Measurements from ENCODE around the gene HRK. TPM values are rescaled to one million over a fixed set of nuclear protein-coding genes. Genes with fewer than 3 reads are reported as not detected.

HRK gene
- total and polyA plus RNA-seq, 2 of the 13 experiments (the other 11 are each of a cell fraction or from before 2014, with no cell fraction given): 0.02 TPM; not detected in 1

DNA sequence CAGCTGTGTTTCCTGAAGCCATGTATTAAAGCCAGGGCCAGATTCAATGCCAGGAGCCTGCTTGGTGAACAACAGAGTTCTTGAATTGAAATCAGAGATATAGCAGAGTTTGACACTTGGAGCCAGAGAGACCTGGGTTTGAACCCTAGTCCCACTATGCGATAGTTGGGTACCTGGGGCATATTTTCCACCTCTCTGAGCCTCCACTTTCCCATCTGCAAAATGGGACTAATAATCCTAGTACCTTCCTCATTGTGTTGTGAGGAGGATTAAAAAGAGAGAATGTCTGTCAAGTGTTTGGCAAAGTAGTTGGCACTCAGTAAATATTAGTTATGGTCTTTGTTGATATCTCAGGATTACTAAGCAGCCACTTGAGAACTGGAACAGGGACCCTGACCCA, 6.0 kb upstream of the HRK start:
- no peak for TF ChIP-seq ZIK1 (CRISPR knock-in tag; IDR thresholded peaks at IDR 0.05; ENCODE audit: borderline replicate concordance, low read depth)
- peak; percentile 58 for TF ChIP-seq ZNF629 (CRISPR knock-in tag; conservative IDR thresholded peaks at IDR 0.05)
- FAIRE-seq (no peak), DNase-seq (ENCODE audit: low spot score) (no peak), ATAC-seq (no peak)
- no peak overlapping the region for H3K9ac ChIP-seq (ENCODE audit: insufficient read depth, low read depth, low read length)
- no peaks in the 10 kb centered on the region for H3K79me2 ChIP-seq (ENCODE audit: insufficient read depth, low read length)
- H3K4me2 ChIP-seq (ENCODE audit: low read depth, low read length): no peak overlapping the region
- H3K36me3 ChIP-seq (replicated peaks in 1 of 2; ENCODE audit: control insufficient read depth in 1 of 2, insufficient read depth in 2 of 2, low read length in 2 of 2): no peaks in the 10 kb centered on the region
- CTCF ChIA-PET (ENCODE audit: low intra/inter-chr PET ratio, low total read pairs): no interaction called here
- no peaks in the 10 kb centered on the region for H4K20me1 ChIP-seq (ENCODE audit: insufficient read depth, low read length)
- no peak overlapping the region for H2AFZ ChIP-seq (ENCODE audit: low read length)
- BruUV-seq (replicated peaks): no TSS peak
- intact Hi-C loops (cut with micrococcal nuclease; ENCODE audit: unreplicated experiment): no loop called here
- no peaks in the 10 kb centered on the region for H3K9me3 ChIP-seq (ENCODE audit: low read length)
- H3K27ac ChIP-seq (ENCODE audit: extremely low read length, insufficient read depth, low read length): no peak overlapping the region
- no peak overlapping the region for H3K4me3 ChIP-seq (replicated peaks in 1 of 3; ENCODE audit: insufficient read depth in 1 of 3, low read depth in 2 of 3, low read length in 3 of 3)
- 17% methylated on average over 1 of the region's 1 CpG for WGBS (ENCODE audit: low lambda C conversion rate)
- in situ Hi-C loops (cut with HindIII; ENCODE audit: extremely low pct_ligation_motif_present, low pct_unique_long_range_greater_than_20kb): no loop called here
- peaks cover 13% of the 10 kb centered on the region for H3K4me1 ChIP-seq (ENCODE audit: insufficient read depth, low read length)
- POLR2A ChIA-PET: no interaction called here
- peaks cover 4 to 37% of the 10 kb centered on the region in 2 experiments for H3K27me3 ChIP-seq (ENCODE audit: control insufficient read depth in 1 of 2, insufficient read depth in 2 of 2, low read length in 2 of 2)

DNA sequence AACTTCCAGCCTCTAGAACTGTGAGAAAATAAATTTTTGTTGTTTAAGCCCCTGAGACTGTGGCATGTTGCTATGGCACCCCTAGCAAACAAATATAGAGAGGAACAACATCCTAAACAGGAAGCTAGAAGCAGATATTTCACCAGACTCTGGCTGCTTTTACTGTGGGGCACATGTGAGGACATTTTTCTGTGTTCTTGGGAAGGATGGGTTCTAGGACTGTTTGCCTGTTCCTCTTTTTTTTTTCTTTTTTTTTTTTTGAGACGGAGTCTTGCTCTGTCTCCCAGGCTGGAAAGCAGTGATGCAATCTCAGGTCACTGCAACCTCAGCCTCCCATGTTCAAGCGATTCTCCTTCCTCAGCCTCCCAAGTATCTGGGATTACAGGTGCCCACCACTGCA, 4.2 kb upstream of the HRK start:
- Histone ChIP-seq H3K4me3 (replicated peaks in 1 of 3; ENCODE audit: insufficient read depth in 1 of 3, low read depth in 2 of 3, low read length in 3 of 3) (no peak overlapping the region), H3K79me2 (ENCODE audit: insufficient read depth, low read length) (no peaks in the 10 kb centered on the region), H3K4me1 (ENCODE audit: insufficient read depth, low read length) (peaks cover 25% of the 10 kb centered on the region), H3K27ac (ENCODE audit: extremely low read length, insufficient read depth, low read length) (no peak overlapping the region), H3K4me2 (ENCODE audit: low read depth, low read length) (no peak overlapping the region), H2AFZ (ENCODE audit: low read length) (no peak overlapping the region), H4K20me1 (ENCODE audit: insufficient read depth, low read length) (no peaks in the 10 kb centered on the region), H3K9ac (ENCODE audit: insufficient read depth, low read depth, low read length) (no peak overlapping the region), H3K27me3 (ENCODE audit: control insufficient read depth in 1 of 2, insufficient read depth in 2 of 2, low read length in 2 of 2) (peaks cover 6 to 50% of the 10 kb centered on the region in 2 experiments), H3K36me3 (replicated peaks in 1 of 2; ENCODE audit: control insufficient read depth in 1 of 2, insufficient read depth in 2 of 2, low read length in 2 of 2) (no peaks in the 10 kb centered on the region), H3K9me3 (ENCODE audit: low read length) (no peaks in the 10 kb centered on the region)
- DNase-seq (ENCODE audit: low spot score) (no peak), ATAC-seq (no peak), FAIRE-seq (no peak)
- BruUV-seq (replicated peaks): no TSS peak
- POLR2A ChIA-PET: no interaction called here
- intact Hi-C loops (cut with micrococcal nuclease; ENCODE audit: unreplicated experiment) (no loop called here), in situ Hi-C loops (cut with HindIII; ENCODE audit: extremely low pct_ligation_motif_present, low pct_unique_long_range_greater_than_20kb) (no loop called here)
- CTCF ChIA-PET (ENCODE audit: low intra/inter-chr PET ratio, low total read pairs): no interaction called here
- 11% methylated on average over 2 of the region's 2 CpGs for WGBS (ENCODE audit: low lambda C conversion rate)
- no peak for TF ChIP-seq TMF1 (CRISPR knock-in tag; IDR thresholded peaks at IDR 0.05; ENCODE audit: low read depth)
- no peak for TF ChIP-seq CC2D1A (CRISPR knock-in tag; IDR thresholded peaks at IDR 0.05)
- no peak for TF ChIP-seq ZNF564 (CRISPR knock-in tag; IDR thresholded peaks at IDR 0.05)
- no peak for TF ChIP-seq ZNF552 (CRISPR knock-in tag; IDR thresholded peaks at IDR 0.05; ENCODE audit: borderline replicate concordance)
- TF ChIP-seq, protein P1, sequence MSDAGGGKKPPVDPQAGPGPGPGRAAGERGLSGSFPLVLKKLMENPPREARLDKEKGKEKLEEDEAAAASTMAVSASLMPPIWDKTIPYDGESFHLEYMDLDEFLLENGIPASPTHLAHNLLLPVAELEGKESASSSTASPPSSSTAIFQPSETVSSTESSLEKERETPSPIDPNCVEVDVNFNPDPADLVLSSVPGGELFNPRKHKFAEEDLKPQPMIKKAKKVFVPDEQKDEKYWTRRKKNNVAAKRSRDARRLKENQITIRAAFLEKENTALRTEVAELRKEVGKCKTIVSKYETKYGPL (CRISPR knock-in tag; IDR thresholded peaks at IDR 0.05): no peak
- TF ChIP-seq ZNF34 (CRISPR knock-in tag; IDR thresholded peaks at IDR 0.05; ENCODE audit: borderline replicate concordance): no peak
- TF ChIP-seq NR3C1 (CRISPR knock-in tag; IDR thresholded peaks at IDR 0.05): no peak
- no peak for TF ChIP-seq ZNF7 (CRISPR knock-in tag; IDR thresholded peaks at IDR 0.05)
- TF ChIP-seq NKX3-1 (CRISPR knock-in tag; IDR thresholded peaks at IDR 0.05): no peak
- TF ChIP-seq ZNF432 (CRISPR knock-in tag; IDR thresholded peaks at IDR 0.05; ENCODE audit: borderline replicate concordance): no peak
- TF ChIP-seq, protein P2, sequence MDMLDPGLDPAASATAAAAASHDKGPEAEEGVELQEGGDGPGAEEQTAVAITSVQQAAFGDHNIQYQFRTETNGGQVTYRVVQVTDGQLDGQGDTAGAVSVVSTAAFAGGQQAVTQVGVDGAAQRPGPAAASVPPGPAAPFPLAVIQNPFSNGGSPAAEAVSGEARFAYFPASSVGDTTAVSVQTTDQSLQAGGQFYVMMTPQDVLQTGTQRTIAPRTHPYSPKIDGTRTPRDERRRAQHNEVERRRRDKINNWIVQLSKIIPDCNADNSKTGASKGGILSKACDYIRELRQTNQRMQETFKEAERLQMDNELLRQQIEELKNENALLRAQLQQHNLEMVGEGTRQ (IDR thresholded peaks at IDR 0.05; ENCODE audit: low read depth, low read length): no peak
- TF ChIP-seq, protein P2 (CRISPR knock-in tag; IDR thresholded peaks at IDR 0.05; ENCODE audit: borderline replicate concordance): no peak
- TF ChIP-seq KLF16 (CRISPR knock-in tag; IDR thresholded peaks at IDR 0.05): no peak
- no peak for TF ChIP-seq HOXA5 (CRISPR knock-in tag; IDR thresholded peaks at IDR 0.05)
- TF ChIP-seq, protein P3, sequence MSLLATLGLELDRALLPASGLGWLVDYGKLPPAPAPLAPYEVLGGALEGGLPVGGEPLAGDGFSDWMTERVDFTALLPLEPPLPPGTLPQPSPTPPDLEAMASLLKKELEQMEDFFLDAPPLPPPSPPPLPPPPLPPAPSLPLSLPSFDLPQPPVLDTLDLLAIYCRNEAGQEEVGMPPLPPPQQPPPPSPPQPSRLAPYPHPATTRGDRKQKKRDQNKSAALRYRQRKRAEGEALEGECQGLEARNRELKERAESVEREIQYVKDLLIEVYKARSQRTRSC (CRISPR knock-in tag; IDR thresholded peaks at IDR 0.05; ENCODE audit: low read depth): no peak
- TF ChIP-seq ZNF3 (CRISPR knock-in tag; IDR thresholded peaks at IDR 0.05): no peak
